ENCODE measurements around the gene CLDN11.

The CLDN11 gene

GRCh38 chr3:170418422-170419398 lies at the start of gene CLDN11:
TSS of gene CLDN11 (plus strand) at chr3:170418868. CDS start at chr3:170419067, 199 bp downstream.
- DNase-seq, result no peak

DNA sequence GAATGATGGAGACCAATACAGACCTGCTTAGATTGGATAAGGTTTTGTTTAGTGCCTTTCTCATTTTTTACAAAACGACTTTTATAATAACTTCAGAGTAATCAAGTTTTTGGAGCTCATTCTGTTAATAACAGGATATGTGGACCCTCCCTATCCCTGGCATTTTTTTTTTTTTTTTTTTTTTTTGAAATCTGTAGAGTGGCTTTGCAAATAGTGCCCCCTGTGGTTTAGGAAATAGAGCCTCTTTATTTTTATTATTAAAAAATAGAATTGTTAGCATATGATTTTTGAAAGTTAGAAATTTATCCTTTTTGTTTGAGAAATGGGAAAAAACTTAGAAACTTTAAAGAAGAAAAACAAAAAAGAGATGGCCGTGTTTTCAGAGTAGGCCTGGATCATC lies 49.7 kb upstream of the CLDN11 start:
- peak; percentile 19 for DNase-seq

GRCh38 chr3:170372190-170372879 lies 46.3 kb upstream of the CLDN11 start:
- DNase-seq, result no peak

GRCh38 chr3:170383567-170383966 lies 35.1 kb upstream of the CLDN11 start:
- DNase-seq, result no peak

DNA sequence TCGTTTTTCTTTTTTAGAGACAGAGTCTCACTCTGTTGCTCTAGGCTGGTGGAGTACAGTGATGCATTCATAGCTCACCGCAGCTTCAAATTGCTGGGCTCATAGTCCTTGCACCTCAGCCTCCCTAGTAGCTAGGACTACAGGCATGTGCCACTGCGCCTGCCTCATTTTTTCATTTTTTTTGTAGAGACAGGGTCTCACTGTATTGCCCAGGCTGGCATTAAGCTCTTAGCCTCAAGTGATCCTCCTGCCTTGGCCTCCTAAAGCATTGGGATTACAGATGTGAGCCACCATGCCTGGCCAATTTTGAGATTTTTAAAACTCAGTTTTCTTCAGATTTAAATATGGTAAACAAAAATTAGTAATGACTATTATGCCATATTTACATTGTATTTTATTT lies 32.2 kb upstream of the CLDN11 start:
- DNase-seq, result no peak

GRCh38 chr3:170387950-170388349 lies 30.7 kb upstream of the CLDN11 start:
- no peak for DNase-seq

DNA sequence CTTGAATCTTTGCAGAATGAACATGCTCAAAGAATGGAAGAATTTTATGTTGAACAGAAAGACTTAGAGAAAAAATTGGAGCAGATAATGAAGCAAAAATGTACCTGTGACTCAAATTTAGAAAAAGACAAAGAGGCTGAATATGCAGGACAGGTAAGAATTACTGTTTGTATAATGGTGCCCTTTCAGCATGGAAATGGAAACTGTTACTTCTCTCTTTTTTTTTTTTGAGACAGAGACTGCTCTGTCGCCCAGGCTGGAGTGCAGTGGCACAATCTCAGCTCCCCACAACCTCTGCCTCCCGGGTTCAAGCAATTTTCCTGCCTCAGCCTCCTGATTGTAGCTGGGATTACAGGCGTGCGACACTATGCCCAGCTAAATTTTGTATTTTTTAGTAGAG lies 27.6 kb upstream of the CLDN11 start:
- no peak for DNase-seq

DNA sequence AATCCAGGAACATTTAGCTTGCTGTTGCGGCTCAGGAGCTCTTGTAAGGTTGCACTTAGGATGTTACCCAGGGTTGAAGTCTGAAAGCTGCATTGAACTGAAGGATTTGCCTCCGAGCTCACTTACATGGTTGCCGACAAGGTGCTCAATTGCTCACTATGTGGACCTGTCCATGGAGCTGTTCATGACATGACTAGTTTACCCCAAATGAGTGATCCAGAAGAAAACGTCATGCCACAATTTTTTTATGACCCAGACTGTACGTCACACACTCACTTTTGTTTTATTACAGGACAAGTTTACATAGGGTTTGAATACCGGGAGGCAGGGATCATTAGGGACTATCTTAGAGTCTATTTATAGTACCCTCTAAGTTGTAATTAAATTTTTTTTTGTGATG lies 21.0 kb upstream of the CLDN11 start:
- DNase-seq, result no peak

DNA sequence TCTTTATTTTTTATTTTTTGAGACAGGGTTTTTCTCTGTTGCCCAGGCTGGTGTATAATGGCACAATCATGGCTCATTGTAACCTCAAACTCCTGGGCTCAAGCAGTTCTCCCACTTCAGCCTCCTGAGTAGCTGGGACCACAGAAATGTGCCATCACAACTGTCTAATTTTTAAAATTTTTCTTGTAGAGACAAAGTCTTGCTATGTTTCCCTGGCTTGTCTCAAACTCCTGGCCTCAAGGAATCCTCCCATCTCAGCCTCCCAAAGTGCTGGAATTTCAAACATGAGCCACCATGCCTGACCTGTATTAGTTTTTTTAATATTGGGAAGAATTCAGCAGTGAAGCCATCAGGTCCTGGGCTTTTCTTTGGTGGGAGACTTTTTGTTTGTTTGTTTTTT lies 13.6 kb upstream of the CLDN11 start:
- no peak for DNase-seq

DNA sequence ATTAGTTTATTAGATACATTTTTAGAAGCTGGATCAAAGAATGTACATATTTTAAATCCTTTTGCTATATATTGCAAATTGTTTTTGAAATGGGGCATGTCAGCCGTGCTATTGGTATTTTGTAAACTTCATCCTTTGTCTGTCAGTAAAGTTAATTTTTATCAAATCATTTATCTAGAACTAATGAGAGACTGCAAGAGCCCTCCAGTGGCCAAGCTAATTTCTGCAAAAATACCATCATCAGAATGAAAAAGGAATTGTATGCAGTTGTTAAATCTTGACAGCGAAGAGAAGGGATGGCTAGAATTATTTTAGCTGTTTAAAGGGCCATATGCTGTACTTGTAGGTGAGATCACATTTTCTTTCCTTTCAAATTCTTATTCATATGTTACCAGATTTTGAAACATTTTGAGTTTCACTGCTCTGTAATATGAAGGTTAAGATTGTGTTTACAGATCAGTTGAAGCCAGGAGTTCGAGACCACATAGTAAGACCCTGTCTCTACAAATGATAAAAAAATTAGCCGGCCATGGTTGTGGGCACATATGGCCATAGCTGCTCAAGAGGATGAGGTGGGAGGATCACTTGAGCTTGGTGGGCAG lies 8.1 kb upstream of the CLDN11 start:
- peak; percentile 66 for DNase-seq

DNA sequence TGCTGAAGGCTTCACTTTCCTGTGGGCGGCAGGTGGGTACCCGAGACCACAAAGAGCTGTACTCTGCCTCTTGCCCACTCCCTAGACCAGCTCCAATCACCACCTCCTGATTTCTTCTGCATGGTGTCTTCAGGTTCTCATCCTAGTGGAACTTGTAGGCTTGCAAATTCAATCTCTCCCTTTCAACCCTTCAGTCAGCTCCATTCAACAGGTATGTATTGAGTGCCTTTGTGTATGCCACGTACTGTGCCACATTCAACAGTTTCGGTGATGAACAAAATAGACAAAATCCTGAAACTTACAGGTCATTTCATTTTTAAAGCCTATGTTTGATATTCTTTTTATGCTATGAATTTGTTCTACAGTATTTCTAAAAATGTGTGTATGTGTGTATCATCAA lies 5.4 kb upstream of the CLDN11 start:
- no peak for DNase-seq

- DNase-seq, result peak; percentile 81
Observed at GRCh38 chr3:170414202-170414663, 4.4 kb upstream of the CLDN11 start.

DNA sequence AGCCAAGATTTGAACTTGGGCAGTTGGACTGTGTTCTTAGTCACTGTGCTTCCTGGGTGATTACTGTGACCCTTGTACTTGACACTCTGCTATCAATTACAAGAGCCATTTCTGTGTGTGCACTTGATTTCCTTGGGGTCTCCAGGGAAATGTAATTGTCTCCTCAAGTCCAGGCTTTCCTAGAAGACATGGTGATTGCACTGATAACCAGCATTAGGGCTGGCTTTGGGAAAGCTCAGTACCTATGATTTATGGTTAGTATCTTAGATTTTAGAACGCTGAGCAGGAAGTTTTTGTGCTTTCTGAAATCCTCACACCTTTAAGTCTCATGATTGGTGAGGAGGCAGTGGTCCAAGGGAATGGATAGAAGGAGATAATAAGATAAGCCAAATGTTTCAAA lies 1.6 kb upstream of the CLDN11 start:
- DNase-seq, result no peak

DNA sequence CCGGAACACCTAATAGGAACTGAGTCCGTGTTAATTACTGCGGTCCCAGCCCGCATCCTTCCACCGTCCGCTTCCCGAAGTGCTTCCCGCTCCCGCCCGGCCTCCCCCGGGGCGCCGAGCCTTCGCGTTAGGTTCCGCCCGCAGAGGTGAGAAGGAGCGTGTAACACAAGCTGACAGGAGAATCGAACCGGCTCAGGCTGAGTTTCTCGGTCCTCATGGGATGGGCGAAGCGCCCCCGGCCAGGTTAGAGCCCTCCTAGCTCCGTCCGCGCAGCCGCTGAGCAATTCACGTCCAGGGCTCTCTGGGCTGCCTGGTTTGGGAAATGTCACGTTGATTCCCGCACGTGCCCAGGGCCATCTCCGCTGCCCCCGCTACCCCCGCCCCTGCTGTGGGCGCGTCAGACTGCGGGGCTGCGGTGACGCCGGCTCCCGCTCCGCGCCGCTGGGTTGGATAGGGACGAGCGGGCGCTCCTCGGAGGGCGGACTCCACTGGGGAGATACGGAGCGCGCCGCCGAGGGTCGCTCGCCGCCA lies 954 bp downstream of the CLDN11 start:
- DNase-seq, result no peak

GRCh38 chr3:170420307-170420821 lies 1.7 kb downstream of the CLDN11 start:
- no peak for DNase-seq

DNA sequence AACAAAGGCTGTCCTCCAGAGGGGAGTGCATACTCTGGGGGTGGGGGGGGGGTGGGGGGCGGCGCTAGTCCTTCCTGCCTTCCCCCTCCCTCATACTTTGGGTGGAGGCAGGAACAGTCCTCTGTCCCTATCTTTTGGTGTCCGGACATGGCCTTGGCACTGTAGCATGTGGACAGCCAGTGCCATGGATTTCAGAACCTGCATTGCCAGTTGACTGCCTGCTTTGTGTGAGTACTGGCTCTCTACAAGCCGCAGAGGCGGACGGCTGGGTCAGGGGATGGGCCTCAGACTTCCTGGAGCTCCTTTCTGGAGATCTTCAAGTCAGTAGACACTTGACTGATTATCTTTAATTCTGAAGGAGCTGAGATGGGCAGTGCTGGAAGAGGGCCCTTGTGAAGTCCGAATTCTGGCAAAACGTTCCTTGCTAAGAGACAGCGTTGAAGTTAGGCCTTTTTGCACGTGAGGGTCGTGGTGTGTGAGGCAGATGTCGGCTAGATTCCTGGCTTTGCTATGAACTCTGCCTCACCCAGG lies 2.5 kb downstream of the CLDN11 start:
- DNase-seq, result no peak

DNA sequence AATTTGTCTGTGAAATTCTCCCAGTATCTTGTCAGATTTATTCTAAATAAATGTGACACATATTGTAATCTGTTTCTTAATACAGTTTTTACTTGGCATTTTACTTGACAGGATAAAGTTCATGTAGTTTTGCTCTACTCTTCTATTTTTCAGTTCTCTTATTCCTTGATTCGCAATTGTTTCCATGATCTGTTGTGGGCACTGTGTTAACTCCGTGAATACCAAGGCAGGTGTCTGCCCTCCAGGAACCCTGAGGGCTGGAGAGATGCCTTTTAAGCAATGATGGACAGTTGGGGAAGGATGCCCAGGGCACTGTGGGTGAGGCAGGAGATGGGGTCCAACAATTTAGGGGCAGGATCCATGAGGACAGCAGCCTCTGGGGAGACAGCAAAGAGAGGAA lies 3.1 kb downstream of the CLDN11 start:
- DNase-seq, result no peak

DNA sequence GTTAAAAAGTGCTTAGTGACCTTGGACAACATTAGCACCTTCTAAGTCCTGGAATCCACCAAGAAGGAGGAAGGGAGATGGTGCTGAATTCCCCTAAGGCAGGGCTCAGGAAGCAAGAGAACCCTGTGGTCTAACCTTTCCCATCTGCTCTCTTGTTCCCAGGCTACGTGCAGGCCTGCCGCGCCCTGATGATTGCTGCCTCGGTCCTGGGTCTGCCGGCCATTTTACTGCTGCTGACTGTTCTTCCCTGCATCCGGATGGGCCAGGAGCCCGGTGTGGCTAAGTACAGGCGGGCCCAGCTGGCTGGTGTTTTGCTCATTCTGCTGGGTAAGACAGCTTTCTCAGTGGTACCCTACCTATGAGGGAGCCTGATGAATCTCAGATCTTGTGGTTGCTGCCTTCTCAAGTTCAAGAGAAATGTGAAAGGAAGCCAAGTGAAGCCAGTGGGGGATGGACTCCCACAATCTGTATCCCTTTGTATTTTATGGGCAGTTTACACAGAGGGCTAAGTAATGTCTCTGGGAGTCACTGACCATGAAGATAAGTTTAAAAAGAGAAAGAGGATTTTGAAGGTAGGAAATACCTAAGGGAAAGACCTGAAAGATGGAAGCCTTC lies 4.4 kb downstream of the CLDN11 start:
- no peak for DNase-seq

DNA sequence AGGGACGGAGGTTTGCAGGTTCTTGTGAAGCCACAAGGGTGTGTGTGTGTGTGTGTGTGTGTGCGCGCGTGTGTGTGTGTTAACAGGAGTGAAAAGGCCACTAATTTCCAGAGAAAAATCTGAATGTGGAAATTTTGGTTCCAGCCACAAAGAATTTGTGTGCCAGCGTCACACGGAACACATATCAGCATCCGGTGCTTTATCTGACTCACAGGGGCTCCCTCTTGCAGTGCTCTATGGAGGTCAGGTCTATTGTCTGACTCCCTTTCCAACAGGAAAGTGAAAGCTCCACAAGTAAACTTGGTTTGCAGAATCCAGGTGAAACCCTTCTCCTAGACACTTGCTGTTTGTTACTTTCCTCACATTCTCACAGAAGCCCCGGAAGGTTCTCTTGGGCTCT lies 6.2 kb downstream of the CLDN11 start:
- DNase-seq, result no peak

- no peak for DNase-seq
Observed at GRCh38 chr3:170425491-170426239, 7.0 kb downstream of the CLDN11 start.

- peak; percentile 41 for DNase-seq
Observed at GRCh38 chr3:170426240-170426797, 7.7 kb downstream of the CLDN11 start.
